ENCODE results near the gene RDM1.
A peak's percentile ranks its signal among the peaks of the same experiment; 100 is the strongest.

DNA sequence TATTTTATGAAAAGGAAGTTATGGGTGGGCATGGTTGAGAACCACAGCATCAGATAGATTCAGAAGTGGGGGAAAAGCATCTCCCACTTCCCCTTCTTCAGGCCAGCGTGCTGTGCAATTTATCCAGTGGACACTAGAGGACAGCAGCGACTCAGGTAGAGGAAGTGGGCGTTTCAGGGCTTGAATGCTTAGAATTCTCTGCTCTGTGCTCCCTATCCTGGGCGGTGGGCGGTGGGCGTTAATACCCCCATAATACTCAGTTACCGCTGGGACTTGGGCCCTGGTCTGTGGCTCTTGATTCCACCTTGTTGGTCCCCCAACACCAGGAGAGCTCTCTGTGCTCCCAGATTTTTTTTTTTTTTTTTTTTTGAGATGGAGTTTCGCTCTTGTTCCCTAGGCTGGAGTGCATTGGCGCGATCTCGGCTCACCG lies 16.6 kb upstream of the RDM1 start:
- TF ChIP-seq, protein P1, sequence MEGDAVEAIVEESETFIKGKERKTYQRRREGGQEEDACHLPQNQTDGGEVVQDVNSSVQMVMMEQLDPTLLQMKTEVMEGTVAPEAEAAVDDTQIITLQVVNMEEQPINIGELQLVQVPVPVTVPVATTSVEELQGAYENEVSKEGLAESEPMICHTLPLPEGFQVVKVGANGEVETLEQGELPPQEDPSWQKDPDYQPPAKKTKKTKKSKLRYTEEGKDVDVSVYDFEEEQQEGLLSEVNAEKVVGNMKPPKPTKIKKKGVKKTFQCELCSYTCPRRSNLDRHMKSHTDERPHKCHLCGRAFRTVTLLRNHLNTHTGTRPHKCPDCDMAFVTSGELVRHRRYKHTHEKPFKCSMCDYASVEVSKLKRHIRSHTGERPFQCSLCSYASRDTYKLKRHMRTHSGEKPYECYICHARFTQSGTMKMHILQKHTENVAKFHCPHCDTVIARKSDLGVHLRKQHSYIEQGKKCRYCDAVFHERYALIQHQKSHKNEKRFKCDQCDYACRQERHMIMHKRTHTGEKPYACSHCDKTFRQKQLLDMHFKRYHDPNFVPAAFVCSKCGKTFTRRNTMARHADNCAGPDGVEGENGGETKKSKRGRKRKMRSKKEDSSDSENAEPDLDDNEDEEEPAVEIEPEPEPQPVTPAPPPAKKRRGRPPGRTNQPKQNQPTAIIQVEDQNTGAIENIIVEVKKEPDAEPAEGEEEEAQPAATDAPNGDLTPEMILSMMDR (IDR thresholded peaks at IDR 0.05): peak; percentile 49 to 75 (median 57)
- no peak for TF ChIP-seq EP300 (IDR thresholded peaks at IDR 0.05)
